HG03521 (cell line): ENCODE measurements around the gene WDR27.
"Not testable (repeated sequence)": the region's sequence is repeated elsewhere in the genome, so short reads cannot be mapped to it uniquely, and the experiment has no call there.

Experiments
- ATAC-seq: cut with Tn5 transposase; IDR thresholded peaks from one replicate; pipeline ENCODE4 v1.9.1; 2021; ENCODE audit warnings: mild to moderate bottlenecking, moderate library complexity; ENCODE audit not compliant: unreplicated experiment

Gene WDR27

DNA sequence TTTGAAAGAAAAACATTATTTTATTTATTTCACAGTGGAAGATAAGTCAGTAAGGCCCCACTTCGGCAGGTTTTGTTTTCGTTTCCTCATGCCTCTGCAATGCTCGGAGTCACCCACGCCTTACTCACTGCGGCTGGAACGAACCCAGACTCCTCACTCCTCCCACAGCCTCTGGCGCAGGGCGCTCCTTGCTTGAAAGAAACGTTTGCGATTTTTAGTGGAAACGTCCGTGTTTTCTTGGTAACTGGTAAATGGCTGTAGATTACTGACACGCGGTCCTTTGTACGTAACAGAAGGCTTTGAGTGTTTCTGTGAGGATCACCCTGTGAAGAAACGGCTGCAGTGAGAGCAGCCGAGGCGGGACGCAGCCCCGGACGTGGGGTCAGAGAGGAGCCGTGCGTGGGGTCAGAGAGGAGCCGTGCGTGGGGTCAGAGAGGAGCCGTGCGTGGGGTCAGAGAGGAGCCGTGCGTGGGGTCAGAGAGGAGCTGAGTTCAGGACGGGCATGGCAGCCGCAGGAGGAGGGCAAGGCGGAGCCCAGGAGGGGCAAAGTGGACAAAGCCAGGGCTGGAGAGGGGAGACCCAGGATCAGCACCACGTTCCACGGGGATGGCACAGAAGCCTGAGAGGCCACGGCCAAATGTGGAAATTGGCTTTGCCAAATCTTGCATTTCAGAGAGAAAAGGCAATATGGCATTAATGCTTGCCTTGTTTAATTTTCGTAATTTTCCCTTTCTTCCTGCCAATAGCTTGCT lies 249.5 kb downstream of the WDR27 start:
- ATAC-seq, result no peak

DNA sequence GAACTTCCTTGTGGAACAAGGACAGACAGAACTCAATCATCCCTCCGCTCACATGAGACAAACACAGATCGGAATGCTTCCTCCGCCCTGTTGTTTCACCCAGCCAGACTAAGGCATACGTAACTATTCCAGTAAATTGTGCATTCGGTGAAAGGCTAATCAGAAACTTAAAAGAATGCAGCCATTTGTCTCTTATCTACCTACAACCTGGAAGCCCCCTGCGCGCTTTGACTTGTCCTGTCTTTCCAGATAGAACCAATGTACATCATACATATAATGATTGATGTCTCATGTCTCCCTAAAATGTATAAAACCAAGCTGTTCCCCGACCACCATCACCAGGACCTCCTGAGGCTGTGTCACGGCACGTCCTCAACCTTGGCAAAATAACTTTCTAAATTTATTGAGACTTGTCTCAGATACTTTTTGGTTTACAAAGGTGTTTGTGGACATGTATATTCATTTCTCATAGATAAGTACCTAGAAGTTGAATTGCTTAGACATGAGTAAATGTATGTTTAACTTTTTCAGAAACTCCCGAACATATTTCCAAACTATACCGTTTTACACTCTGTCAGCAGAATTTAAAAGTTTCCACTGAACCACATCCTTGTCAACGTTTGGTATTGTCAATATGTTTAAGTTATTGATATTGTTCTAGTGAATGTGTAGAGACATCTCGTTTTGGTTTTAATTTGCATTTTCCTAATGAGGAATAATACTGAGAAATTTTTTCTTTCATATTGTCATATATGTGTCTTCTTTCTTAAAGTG lies 250.6 kb downstream of the WDR27 start:
- no peak for ATAC-seq

DNA sequence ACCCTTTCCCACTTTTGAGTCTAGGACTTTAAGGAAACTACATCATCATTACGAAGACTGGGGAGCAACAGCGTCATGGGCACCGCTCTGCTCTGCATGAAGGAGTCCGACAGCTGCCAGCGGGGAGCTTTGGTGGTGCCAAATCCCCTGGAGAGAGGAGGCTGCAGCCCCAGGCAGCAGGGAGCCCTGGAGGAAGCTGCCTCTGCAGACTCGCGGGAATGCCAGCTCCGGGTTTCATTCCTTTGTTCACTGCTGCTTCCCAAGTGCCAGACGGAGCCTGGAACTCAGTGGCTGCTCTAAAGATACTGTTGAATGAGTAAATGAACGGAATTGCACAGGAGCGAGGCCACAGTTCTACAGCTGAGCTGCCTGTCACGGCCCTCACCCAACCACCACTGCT lies 251.7 kb downstream of the WDR27 start:
- ATAC-seq, result no peak

DNA sequence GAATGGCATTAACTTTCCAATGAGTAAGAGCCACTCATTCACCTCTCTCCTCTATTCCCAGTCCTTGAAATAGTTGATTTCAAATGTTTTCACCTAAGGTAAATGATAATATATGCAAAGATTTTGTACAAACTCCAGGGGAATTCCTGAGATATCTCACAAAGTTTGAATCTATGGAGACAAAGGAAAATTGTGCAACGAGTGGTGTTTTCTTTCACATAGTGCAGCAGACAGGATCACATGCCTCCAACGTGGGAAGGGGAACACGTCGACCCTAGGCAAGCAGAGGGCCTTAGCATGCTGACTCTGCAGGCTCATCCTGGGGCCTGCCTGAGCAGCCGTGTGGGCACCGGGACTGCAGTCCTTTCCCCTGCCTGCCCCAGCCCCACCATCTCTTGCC lies 252.6 kb downstream of the WDR27 start:
- no peak for ATAC-seq

DNA sequence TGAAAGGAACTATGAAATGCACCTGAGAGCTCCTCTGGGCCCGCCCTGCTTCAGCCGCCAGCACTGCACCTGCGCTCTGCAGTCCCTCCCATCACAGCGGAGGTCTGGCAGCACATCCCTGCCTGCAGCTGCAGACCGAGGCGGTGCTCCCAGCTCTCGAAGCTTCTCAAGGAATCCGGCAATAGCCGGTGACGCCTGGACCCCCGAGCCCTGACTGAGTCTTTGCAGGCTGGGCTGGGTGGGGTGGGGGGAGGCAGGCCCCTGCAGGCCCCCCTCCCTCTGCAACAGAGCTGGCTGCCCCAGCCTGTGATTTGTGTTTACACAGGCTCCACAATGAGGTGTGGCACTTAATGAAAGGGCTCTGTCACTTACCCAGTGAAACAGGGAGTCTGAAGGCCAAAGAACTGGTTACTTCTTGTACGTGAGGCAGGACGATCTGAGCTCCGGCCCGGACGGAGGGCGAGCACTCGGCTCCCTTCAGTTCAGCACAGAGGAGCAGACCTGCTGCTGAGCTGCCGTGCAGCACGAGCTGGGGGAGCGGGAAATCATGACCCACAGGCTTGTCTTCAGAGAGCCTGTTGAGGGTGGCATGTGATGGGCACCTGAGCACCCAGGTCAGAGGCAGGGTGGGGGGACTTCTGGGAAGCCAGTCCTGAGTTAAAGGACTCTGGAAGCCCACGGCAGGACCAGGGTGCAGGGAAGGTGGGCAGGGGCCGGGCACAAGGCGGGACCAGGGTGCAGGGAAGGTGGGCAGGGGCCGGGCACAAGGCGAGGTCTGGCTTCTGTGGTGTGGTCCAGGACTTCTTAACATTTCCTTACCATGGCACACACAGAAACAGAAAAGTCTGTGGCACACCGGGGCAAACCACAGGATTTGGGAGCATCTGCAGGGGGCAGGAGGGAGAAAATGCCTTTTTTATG lies 255.9 kb downstream of the WDR27 start:
- no peak for ATAC-seq

DNA sequence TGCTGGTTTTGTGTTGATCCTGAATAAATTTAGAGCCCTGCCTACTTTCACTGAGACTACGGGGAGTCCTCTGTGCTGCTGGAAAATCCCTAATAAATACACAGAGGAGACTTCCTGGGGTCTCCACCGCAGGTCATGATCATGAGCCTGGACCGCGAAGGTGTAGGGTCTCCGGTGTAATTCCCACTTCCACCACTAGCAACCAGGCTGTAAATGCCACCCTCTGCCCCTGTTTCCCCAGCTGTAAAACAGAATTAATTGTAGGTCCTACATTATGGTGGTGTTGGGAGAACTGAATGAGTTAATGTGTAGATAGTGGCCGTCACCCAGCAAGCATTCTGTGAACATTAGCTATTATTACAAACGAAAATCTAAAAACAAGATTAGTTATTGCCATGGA lies 256.6 kb downstream of the WDR27 start:
- ATAC-seq, result no peak

DNA sequence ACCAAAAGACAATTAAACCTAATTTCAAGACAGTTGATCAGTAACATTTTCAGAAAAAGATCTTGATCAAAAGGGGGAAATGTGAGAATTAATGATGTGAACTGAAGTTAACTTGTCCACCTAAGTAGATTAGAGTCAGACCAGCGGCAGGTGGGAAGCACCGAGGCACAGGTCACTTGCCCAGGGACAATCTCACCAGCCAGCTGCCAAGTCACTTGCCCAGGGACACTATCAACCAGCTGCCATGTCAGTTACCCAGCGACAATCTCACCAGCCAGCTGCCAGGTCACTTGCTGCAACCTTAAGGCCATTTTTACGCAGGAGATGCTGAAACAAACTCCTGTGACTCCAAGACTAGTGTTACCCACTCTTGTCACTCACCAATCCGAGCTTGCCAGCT lies 260.5 kb downstream of the WDR27 start:
- no peak for ATAC-seq

DNA sequence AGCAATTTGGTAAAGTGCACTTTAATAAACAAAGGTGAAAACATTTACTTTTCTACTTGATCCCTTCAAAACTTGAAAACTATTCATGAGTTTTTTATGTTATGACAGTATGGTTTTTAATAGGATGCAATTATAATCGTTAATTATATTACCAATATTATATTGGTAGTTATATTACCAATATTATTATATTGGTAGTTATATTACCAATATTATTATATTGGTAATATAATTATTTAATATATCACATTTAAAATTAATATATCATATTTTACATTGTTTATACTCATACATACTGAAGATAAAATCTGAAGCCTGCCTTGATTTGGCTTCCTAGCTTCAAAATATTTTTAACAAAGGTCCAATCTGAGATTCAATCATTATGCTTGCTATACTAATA lies 262.1 kb downstream of the WDR27 start:
- no peak for ATAC-seq

DNA sequence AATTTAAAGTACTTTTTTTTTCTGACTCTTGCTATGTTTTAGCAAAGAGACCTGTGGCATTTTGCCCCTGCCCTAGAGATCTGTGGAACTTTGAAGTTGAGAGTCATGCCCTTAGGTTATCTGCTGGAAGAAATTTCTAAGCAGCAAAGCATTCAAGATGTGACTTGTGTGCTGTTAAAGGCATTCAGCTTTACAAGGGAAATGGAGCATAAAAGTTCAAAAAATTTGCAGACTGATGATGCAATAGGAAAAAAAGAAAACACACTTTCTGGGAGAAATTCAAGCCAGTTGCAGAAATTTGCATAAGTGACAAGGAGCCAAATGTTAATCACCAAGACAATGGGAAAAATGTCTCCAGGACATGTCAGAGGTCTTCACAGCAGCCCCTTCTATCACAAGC lies 267.3 kb downstream of the WDR27 start:
- ATAC-seq, result not testable (repeated sequence)

DNA sequence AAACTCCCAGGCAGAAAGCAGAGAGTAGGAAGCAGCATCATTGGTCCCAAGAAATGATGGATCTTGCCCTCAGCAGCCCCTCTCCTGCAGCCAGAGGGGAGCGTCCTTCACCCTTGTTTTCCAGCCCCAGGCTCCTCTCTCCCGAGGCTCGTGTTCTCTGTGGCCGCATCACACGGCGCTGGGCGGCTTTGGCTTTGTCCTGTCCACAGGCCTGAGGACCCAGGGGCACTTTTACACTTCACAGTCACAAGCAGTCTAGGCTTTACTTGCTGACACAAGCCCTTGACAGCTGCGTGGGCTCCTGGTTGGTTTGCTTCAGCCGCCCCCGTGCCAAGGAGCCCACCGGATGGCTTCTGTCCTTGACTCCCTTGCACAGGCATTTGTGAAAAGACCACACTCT lies 272.8 kb downstream of the WDR27 start:
- ATAC-seq, result no peak

DNA sequence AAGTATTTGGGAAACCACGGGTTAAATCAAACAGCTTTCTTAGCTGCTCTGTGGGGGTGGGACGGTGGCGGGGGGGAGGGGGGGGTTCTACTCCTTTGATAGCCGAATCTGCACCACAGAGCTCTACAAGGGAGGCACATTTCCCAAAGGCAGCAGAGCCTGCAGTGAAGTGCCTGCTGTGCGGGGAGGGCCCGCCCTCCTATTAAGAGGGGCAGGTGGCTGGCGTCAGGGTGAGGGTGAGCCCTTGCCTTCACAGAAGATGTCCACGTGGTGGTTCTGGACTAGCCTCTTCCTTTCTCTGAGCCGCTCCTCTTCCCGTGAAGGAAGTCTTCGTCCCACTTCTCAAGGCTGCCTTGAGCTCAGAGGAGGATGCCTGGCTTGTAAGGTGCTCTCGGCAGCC lies 273.3 kb downstream of the WDR27 start:
- no peak for ATAC-seq

DNA sequence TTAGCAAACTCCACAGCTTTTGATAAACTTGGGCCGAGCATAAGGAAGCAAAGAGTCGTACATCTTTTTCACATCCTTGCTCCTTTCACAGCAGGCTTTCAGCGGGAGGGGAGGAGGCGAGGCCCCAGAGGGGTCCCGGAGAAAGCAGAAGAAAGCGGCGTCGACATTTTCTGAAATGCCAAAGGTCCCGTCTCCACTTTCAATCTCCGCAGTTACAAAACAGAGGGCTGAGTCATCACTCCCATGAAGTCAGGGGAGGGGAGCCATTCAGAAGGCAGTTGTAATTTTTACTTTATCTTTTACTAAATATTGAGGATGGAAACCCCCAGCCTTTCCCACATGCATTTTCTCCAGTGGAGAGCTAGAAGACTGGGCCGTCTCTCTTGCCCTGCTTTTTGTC lies 274.0 kb downstream of the WDR27 start:
- no peak for ATAC-seq

DNA sequence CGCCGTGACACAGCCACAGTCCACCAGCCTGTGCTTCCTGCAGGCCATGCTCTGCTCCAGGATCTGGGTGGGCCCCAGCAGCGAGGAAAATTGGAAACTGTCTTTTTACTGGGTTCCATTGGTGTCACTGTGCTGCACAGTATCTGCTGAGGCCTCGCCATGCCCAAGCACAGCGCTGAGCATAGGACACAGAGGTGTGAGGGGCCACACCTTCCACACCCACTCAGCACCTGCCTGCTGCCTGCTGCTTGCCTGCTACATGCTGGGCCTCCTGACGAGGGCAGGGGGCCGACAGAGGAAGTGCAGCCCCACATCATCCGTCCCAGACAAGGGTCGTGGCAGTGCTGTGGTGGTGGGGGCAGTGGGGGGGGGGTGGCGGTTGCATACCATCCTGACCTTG lies 275.2 kb downstream of the WDR27 start:
- ATAC-seq, result no peak

DNA sequence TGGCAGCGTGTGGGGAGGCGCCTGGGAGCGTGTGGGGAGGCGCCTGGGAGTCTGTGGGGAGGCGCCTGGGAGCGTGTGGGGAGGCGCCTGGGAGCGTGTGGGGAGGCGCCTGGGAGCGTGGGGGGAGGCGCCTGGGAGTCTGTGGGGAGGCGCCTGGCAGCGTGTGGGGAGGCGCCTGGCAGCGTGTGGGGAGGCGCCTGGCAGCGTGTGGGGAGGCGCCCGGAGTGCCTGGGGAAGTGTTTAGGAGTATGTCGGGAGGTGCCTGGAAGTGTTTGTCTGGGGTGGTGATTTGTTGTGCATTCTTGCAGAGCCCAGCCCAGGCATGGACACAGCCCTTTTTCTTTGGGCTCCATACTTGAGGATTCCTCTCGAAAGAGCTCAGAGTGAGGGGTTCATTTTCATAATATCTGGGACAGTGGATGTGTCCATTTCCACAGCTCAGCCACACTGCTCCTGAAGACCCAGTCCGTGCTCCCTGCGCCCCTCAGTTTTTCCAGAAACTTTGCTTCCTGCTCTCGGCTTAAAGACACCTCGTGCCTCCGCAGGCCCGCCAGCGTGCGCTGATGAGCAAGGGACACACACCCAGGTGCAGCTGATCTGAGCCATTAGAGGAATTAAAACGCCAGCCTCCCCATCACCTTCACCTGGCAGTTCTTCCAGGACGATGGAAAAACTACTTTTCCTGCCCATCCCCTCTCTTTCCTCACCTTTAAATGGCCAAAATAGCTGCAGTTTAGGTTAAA lies 276.0 kb downstream of the WDR27 start:
- no peak for ATAC-seq

DNA sequence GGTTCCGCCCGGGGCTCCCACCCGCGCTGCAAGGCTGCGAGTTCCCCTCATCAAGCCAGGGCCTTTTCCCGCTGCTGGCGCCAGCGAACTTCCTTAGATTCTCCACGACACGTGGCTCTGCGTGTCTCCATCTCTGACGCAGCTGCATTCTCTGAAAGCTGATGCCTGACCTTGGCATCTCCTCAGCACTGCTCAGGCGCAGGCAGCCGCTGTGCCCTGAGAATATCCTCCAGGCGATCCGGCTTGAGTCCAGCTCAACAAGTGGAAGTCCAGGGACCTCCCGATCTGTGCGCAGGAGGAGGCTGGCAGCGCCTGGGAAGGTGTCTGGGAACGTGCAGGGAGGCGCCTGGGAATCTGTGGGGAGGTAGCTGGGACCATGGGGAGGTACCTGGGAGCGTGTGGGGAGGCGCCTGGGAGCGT lies 277.0 kb downstream of the WDR27 start:
- no peak for ATAC-seq

DNA sequence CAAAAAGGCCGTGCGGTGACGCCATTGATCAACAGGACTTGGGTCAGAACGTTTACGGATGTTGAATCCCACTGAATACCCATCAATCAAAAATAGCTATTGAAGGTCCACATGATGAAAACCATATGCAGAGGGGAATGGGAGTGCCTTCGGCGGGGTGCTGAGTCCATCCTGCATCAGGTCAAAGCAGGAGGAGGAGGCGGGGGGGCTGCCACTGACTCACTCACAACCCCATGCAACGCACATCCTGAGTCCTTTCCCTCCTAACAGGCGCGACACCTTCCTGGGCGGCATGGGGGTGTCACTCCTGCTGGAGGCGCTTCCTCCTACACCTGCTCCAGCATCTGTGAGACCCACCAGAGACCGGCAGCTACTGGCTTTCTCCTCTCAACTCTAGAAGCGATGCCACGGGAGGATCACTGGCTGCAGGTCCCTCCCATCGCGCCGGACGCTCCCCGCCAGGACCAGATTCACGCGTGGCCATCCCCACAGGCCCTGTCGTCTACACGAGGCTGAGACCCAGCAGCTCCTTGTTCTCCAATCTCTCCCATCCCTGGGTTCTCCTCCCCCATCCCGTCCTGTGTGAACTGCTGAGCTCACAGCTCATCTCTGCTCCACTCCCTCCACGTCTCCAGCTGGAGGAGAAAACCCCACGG lies 277.6 kb downstream of the WDR27 start:
- ATAC-seq, result no peak

DNA sequence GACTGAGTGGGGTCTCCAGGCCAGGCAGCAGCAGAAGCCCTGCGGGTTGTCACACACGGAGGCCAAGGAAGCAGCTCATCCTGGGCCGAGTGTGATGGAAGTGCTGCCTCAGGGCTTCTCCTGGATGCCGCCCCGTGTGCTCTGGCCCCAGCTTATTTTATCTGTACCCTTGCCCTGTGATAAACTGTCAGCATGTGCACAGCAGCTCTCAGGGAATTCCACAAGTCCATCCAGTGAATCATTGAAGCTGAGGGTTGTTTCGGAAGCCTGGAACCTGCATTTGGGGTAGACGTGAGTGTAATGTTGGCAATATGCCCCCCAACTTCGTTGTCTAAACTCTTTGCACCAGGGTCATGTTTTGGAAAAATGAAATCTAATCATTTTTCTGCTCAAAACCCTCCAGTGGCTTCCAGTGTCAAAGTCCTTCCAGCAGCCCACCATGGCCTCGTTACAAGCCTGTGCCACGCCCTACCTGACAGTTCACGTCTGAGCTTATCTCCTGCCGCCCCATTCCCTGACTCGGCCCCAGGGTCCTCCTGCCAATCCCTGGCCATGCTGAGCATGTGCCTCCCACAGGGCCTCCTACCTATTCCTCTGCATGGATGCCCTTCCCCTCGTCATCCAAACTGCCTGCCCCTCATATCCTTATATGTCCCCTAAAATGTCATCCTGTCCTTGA lies 280.1 kb downstream of the WDR27 start:
- ATAC-seq, result no peak

DNA sequence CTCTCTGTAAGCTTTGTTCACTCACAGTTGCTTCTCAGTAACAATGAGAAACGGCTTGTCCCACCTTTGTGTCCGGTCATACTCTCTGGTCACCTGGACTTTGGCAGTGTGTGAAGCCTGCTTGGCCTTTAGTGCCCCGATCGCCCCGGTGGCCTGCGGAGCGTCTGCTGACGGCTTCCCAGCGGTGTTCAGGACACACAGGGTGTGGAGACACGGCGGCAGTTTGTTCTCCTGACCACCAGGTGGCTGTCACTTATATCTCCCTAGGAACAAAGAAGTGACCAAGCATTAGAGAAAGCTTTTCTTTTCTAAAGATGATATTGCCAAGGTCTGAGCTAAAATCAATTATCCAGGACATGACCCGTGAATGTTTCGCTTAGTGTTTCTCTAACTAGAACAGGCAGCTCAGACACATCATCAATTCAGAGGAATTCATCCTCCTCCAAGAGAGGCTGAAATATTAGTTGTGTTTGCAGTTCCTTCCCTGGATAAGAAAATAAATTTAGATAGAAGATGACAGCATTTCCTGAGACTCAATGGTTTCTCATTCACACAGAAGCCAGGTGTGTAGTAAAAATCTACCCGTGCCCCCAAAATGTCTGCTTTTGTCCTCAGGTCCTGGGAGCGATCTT lies 280.8 kb downstream of the WDR27 start:
- no peak for ATAC-seq

DNA sequence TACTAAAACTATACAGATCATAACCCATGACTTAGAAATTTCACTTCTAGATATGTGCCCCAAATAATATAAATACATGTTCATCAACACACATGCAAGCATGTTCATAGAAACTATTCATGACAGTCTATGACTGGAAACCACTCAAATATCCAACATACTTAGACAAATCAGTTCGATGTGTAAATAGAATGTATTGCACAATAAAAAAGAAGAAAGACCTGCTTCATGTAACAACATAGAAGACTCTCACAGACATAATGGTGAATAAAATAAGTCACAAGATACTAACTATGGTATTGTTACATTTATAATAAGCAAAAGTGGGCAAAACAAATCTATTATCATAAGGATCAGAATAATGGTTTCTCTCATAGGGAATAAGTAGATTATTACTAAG lies 284.7 kb downstream of the WDR27 start:
- ATAC-seq, result no peak
